GM21717 (cell line): ENCODE measurements around the gene C6orf58.

Experiments used
- ATAC-seq: cut with Tn5 transposase; IDR thresholded peaks from one replicate; pipeline ENCODE4 v1.9.1; 2021; ENCODE audit warnings: mild to moderate bottlenecking, moderate library complexity; ENCODE audit not compliant: unreplicated experiment

The C6orf58 gene

GRCh38 chr6:127576874-127577273, at the start of gene C6orf58:
Gene C6orf58, plus strand, starts transcription at chr6:127577174. Its CDS starts 12 bp downstream, at chr6:127577186.
- no peak for ATAC-seq

- ATAC-seq = no peak
These were observed 44.0 kb upstream of the C6orf58 start for GRCh38 chr6:127533011-127533410.

- ATAC-seq = no peak
These were observed 43.2 kb upstream of the C6orf58 start for GRCh38 chr6:127533736-127534135.

- no peak for ATAC-seq
These were observed 38.2 kb upstream of the C6orf58 start for GRCh38 chr6:127538750-127539264.

- ATAC-seq = no peak
These were observed 37.7 kb upstream of the C6orf58 start for GRCh38 chr6:127539272-127539671.

- no peak for ATAC-seq
These were observed 29.8 kb upstream of the C6orf58 start for GRCh38 chr6:127547215-127547614.

- ATAC-seq = no peak
These were observed 28.9 kb upstream of the C6orf58 start for GRCh38 chr6:127547904-127548649.

- ATAC-seq = no peak
These were observed 26.6 kb upstream of the C6orf58 start for GRCh38 chr6:127550403-127550802.

GRCh38 chr6:127554435-127555006, 22.5 kb upstream of the C6orf58 start:
- ATAC-seq = peak; percentile 64

- no peak for ATAC-seq
These were observed 15.3 kb upstream of the C6orf58 start for GRCh38 chr6:127561660-127562059.

- ATAC-seq = no peak
These were observed 12.2 kb upstream of the C6orf58 start for GRCh38 chr6:127564761-127565160.

- no peak for ATAC-seq
These were observed 10.9 kb upstream of the C6orf58 start for GRCh38 chr6:127566119-127566518.

- ATAC-seq = no peak
These were observed 10.3 kb upstream of the C6orf58 start for GRCh38 chr6:127566651-127567050.

- ATAC-seq = no peak
These were observed 9.5 kb upstream of the C6orf58 start for GRCh38 chr6:127567476-127567875.

- ATAC-seq = peak; percentile 90
These were observed 6.1 kb upstream of the C6orf58 start for GRCh38 chr6:127570739-127571389.

- no peak for ATAC-seq
These were observed 1.9 kb downstream of the C6orf58 start for GRCh38 chr6:127578900-127579299.

- no peak for ATAC-seq
These were observed 4.6 kb downstream of the C6orf58 start for GRCh38 chr6:127581576-127581975.

GRCh38 chr6:127582777-127583462, 5.9 kb downstream of the C6orf58 start:
- ATAC-seq = no peak

GRCh38 chr6:127585123-127585522, 8.1 kb downstream of the C6orf58 start:
- ATAC-seq = no peak

GRCh38 chr6:127586372-127586771, 9.4 kb downstream of the C6orf58 start:
- no peak for ATAC-seq

- ATAC-seq = no peak
These were observed 10.9 kb downstream of the C6orf58 start for GRCh38 chr6:127587875-127588274.
